Measurements from ENCODE around the gene PSG1.
"Not testable (repeated sequence)": the region's sequence is repeated elsewhere in the genome, so short reads cannot be mapped to it uniquely, and the experiment has no call there.

PSG1 gene

GRCh38 chr19:42819960-42820650, 59.4 kb downstream of the PSG1 start:
- DNase-seq (ENCODE audit: low read depth): not testable (repeated sequence)

GRCh38 chr19:42816894-42817293, 62.6 kb downstream of the PSG1 start:
- DNase-seq (ENCODE audit: low read depth): no peak

All from stimulated activated CD8-positive, alpha-beta memory T cell treated with anti-CD3 and anti-CD28 coated beads, Interleukin-7, amount 100 ng/mL, for 24 hours (primary cell).